Activated B cell treated with CpG ODN at 0.5 μM for 24 hours (primary cell): ENCODE results near the gene UQCRC1. TPM values are rescaled to one million over a fixed set of nuclear protein-coding genes. Genes with fewer than 3 reads are reported as not detected.

Experiments used
- ATAC-seq: fragments of 200-7000 bp; cut with Tn5 transposase; one replicate; pipeline ENCODE4 v1.10.0; 2021; ENCODE audit warnings: low read depth, mild to moderate bottlenecking, moderate library complexity
- CTCF ChIA-PET: fragments of 350-600 bp; sonication (Branson Sonifier 250); formaldehyde crosslinking; loops from one replicate; lab custom pipeline; 2021; ENCODE audit warnings: antibody characterized with exemption; lab: Charles Lee
- POLR2A ChIA-PET: fragments of 350-600 bp; sonication (Branson Sonifier 250); formaldehyde crosslinking; loops from one replicate; lab custom pipeline; 2021; ENCODE audit warnings: antibody characterized with exemption; lab: Charles Lee
- DNase-seq: peaks from one replicate; pipeline ENCODE4 v3.0.0; 2022
- H3K27ac Mint-ChIP-seq: one replicate; pipeline ENCODE4 v1.8.0; 2020; ENCODE audit warnings: mixed read lengths
- H3K27me3 Mint-ChIP-seq: one replicate; pipeline ENCODE4 v1.8.0; 2021; ENCODE audit warnings: mixed read lengths
- H3K36me3 Mint-ChIP-seq: one replicate; pipeline ENCODE4 v1.8.0; 2021; ENCODE audit warnings: low read depth, mixed read lengths
- H3K4me1 Mint-ChIP-seq: one replicate; pipeline ENCODE4 v1.8.0; 2021; ENCODE audit warnings: mixed read lengths
- H3K4me3 Mint-ChIP-seq: one replicate; pipeline ENCODE4 v1.8.0; 2020; ENCODE audit warnings: mild to moderate bottlenecking, mixed read lengths
- H3K9me3 Mint-ChIP-seq: one replicate; pipeline ENCODE4 v1.8.0; 2020; ENCODE audit warnings: mixed read lengths
- intact Hi-C: fragments of 100-400 bp; cut with micrococcal nuclease; formaldehyde crosslinking; loops from one replicate; pipeline ENCODE4 v1.15.1; 2024
- total RNA-seq: library from RNA; stranded (reverse); gene quantifications from 2 replicates; pipeline ENCODE4 v1.2.3, GENCODE V29; 2022
- TF ChIP-seq, protein P1 (sequence below): fragments of 200-600 bp; IDR thresholded peaks from one replicate; pipeline ENCODE4 v1.8.0; 2022; ENCODE audit warnings: antibody characterized with exemption, mild to moderate bottlenecking

Gene UQCRC1
- total RNA-seq, 1 donor from 2014 or later: 117 TPM

DNA sequence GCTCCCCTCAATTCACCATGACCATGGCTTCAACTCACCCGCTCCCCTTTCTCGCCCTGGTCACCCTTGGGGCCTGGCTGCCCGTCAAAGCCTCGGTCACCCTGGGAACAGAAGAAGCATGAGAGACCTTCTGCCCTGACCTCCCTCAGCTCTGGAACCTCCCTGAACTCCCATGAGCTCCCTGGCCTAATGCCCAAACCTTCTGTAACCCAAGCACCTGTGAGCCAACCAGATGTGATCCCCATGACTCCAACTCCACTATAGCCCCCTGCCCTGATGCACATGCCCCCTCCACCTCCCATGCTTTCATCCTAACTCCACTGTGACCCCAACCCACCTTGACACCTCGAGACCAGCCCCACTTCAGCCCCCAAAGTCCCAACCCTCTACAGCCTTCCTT lies 42.4 kb downstream of the UQCRC1 start:
- no peak for ATAC-seq
- Mint-ChIP-seq H3K4me1 (no peaks in the 10 kb centered on the region), H3K36me3 (no peaks in the 10 kb centered on the region), H3K27ac (no peak overlapping the region), H3K4me3 (no peak overlapping the region), H3K27me3 (no peaks in the 10 kb centered on the region), H3K9me3 (no peaks in the 10 kb centered on the region)
- POLR2A ChIA-PET: no interaction called here
- DNase-seq: no peak
- CTCF ChIA-PET: no interaction called here
- intact Hi-C loops: no loop called here
- TF ChIP-seq, protein P1, sequence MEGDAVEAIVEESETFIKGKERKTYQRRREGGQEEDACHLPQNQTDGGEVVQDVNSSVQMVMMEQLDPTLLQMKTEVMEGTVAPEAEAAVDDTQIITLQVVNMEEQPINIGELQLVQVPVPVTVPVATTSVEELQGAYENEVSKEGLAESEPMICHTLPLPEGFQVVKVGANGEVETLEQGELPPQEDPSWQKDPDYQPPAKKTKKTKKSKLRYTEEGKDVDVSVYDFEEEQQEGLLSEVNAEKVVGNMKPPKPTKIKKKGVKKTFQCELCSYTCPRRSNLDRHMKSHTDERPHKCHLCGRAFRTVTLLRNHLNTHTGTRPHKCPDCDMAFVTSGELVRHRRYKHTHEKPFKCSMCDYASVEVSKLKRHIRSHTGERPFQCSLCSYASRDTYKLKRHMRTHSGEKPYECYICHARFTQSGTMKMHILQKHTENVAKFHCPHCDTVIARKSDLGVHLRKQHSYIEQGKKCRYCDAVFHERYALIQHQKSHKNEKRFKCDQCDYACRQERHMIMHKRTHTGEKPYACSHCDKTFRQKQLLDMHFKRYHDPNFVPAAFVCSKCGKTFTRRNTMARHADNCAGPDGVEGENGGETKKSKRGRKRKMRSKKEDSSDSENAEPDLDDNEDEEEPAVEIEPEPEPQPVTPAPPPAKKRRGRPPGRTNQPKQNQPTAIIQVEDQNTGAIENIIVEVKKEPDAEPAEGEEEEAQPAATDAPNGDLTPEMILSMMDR: no peak

DNA sequence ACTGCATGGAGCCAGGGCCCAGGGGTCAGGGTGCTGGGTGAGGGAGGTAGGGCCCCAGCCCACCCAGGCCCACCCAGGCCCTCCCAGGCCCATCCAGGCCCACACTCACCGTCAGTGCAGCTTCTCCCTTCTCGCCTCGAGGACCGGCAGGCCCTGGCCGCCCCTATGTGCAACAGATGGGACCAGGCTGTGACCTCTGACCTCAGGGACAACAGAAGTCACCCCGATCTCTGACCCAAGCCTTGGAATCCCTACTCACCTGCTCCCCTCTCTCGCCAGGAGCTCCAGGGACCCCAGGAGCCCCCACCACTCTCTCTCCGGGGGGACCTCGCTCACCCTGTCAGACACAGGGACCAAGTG lies 43.1 kb downstream of the UQCRC1 start:
- Mint-ChIP-seq H3K36me3 (no peaks in the 10 kb centered on the region), H3K9me3 (no peaks in the 10 kb centered on the region), H3K4me3 (no peak overlapping the region), H3K4me1 (no peaks in the 10 kb centered on the region), H3K27me3 (no peaks in the 10 kb centered on the region), H3K27ac (no peak overlapping the region)
- TF ChIP-seq, protein P1: no peak
- ATAC-seq (no peak), DNase-seq (no peak)
- intact Hi-C loops: no loop called here
- ChIA-PET CTCF (no interaction called here), POLR2A (no interaction called here)

DNA sequence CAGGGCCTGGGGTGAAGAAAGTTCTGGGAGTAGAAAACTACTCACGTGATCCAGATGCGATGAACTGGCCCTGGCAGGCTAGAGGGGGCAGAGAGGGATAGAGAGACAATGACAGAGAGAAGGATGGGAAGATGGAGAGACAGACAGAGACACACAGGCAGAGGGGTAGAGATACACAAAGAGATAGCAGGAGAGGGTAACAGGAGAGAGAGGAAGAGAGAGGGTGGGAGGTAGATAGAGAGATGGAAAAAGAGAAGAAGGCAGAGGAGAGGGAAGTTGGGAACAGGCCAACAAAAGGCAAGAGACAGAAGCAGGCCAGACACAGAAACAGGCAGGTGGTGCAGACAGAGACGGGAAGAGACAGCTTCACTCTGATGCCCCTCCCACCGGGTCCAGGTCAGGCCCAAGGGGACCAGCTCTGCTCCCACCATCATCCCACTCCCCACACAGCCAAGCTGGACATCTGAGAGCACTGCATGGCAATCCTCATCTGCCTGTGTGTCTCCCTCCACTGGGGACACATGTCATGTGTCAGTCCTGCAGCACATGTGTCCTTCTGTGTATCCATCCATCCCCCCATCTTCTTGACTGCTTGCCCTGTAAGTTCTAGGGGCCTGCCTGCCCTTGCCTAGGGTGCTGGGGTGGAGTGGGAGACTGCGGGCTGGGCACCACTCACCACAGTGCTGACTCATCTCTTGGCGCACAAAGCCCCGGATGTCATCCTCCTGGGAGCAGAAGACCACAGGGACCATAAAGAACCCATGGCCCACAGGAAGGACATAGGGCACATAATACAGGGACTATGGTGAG lies 43.6 kb downstream of the UQCRC1 start:
- Mint-ChIP-seq H3K36me3 (no peaks in the 10 kb centered on the region), H3K4me3 (no peak overlapping the region), H3K9me3 (no peaks in the 10 kb centered on the region), H3K27ac (no peak overlapping the region), H3K4me1 (peaks cover 3% of the 10 kb centered on the region), H3K27me3 (no peaks in the 10 kb centered on the region)
- ChIA-PET CTCF (no interaction called here), POLR2A (no interaction called here)
- TF ChIP-seq, protein P1: no peak
- no peak for ATAC-seq
- DNase-seq: no peak
- intact Hi-C loops: no loop called here

DNA sequence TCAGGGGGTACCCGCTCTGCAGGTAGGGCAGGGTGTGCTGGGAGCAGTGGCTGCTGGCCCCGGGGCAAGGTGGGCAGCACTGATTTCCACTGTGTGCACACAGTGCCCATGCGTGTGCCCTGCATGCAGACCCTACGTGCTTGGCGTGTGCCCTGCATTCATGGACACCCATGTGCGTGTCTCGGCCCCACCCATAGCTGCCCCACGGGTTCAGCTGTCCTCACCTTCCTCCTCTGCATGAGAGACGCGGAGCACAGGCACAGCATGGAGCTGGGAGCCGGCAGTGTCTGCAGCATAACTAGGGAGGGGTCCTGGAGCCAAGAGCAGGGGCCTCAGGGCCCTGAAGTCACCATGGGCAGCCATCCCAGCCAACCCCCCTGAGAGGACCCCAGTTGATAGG lies 44.3 kb downstream of the UQCRC1 start:
- Mint-ChIP-seq H3K27me3 (no peaks in the 10 kb centered on the region), H3K4me1 (peaks cover 9% of the 10 kb centered on the region), H3K9me3 (no peaks in the 10 kb centered on the region), H3K27ac (no peak overlapping the region), H3K4me3 (no peak overlapping the region), H3K36me3 (no peaks in the 10 kb centered on the region)
- intact Hi-C loops: no loop called here
- ATAC-seq (no peak), DNase-seq (no peak)
- TF ChIP-seq, protein P1: no peak
- POLR2A ChIA-PET: no interaction called here
- CTCF ChIA-PET: no interaction called here

DNA sequence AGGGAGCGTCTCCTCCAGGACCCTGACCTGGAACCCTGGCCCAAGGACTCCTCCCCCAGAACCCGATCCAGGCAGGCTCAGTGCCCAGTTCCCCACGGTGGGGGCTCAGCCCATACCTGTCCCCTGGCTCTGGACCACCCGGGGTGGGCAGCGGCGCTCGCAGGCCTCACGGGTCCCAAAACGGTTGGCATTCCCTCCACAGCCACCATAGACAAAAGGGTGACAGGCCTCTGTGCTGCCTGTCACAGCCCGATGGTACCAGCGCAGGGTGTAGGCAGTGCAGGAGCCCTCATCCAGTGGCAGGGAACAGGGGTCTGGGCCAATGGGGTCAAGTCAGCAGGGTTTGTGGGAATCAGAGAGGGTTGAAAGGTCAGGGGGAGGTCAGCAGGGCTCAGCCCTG lies 44.8 kb downstream of the UQCRC1 start:
- ATAC-seq (no peak), DNase-seq (no peak)
- TF ChIP-seq, protein P1: no peak
- POLR2A ChIA-PET: no interaction called here
- peaks cover 14% of the 10 kb centered on the region for H3K4me1 Mint-ChIP-seq
- H3K27ac Mint-ChIP-seq: no peak overlapping the region
- H3K4me3 Mint-ChIP-seq: no peak overlapping the region
- no peaks in the 10 kb centered on the region for H3K9me3 Mint-ChIP-seq
- H3K27me3 Mint-ChIP-seq: no peaks in the 10 kb centered on the region
- intact Hi-C loops: no loop called here
- CTCF ChIA-PET: no interaction called here
- no peaks in the 10 kb centered on the region for H3K36me3 Mint-ChIP-seq
